Upper lobe of left lung (tissue), 4 donors: ENCODE results near the gene ALPI.
"Not testable (repeated sequence)": the region's sequence is repeated elsewhere in the genome, so short reads cannot be mapped to it uniquely, and the experiment has no call there.

Experiments used
- POLR2A ChIP-seq, 4 donors: fragments of 450-650 bp; IDR thresholded peaks; one replicate each; pipeline ENCODE4 v1.5.1; 2016 to 2017; ENCODE audit warnings: antibody characterized with exemption in 4 of 4, mild to moderate bottlenecking in 2 of 4
- TF ChIP-seq, protein P1 (sequence below), 6 experiments: fragments of 450-650 bp in 4 of 6; fragments of 200-600 bp in 2 of 6; sonication (generic) in 2 of 6; IDR thresholded peaks; one replicate each; pipeline ENCODE4 v1.5.1; 2016 to 2019; ENCODE audit warnings: antibody characterized with exemption in 6 of 6

DNA sequence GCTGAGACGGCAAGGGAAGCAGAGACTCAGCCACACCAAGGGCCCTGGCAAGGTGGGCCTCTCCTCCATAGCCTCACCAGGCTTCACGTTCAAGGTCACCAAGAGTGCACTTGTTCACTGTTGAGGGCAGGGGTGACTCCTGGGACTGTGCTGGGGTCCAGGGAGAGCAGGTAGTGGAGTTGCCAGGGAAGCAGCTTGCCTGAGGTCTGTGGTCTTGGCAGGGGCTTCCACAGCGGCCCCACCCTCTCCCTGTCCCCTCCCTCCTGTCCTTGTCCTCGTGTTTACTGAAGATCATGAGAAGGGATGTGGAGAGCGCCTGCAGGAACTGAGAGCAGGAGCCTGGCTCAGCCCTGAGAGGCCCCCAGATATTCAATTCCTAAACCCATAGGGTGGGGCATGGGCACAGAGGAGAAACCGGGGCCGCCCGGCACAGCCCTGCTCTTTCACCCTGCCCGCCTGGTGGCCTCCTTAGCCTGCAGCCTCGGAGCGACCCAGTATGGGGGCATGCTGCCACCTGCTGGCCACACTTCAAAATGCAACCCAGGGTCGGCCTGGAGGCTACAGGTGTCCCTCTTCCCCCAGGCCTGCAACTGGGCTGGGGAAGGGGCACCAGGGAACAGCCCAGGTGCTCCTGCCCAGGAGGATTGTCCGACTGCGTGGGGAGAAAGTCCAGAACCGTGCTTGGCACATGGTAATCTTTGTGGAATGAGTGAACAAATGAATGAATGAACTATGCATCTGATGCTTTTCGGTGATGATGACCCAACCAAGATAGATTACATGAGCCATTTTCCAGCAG lies 15.5 kb upstream of the ALPI start:
- TF ChIP-seq, protein P1, sequence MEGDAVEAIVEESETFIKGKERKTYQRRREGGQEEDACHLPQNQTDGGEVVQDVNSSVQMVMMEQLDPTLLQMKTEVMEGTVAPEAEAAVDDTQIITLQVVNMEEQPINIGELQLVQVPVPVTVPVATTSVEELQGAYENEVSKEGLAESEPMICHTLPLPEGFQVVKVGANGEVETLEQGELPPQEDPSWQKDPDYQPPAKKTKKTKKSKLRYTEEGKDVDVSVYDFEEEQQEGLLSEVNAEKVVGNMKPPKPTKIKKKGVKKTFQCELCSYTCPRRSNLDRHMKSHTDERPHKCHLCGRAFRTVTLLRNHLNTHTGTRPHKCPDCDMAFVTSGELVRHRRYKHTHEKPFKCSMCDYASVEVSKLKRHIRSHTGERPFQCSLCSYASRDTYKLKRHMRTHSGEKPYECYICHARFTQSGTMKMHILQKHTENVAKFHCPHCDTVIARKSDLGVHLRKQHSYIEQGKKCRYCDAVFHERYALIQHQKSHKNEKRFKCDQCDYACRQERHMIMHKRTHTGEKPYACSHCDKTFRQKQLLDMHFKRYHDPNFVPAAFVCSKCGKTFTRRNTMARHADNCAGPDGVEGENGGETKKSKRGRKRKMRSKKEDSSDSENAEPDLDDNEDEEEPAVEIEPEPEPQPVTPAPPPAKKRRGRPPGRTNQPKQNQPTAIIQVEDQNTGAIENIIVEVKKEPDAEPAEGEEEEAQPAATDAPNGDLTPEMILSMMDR (IDR thresholded peaks at IDR 0.05), result peak; percentile 87 to 96 (median 93)
- not testable (repeated sequence) for TF ChIP-seq POLR2A (IDR thresholded peaks at IDR 0.05)
